ENCODE results near the gene CLASP1. TPM values are rescaled to one million over a fixed set of nuclear protein-coding genes. Genes with fewer than 3 reads are reported as not detected.
"Not testable (repeated sequence)": the region's sequence is repeated elsewhere in the genome, so short reads cannot be mapped to it uniquely, and the experiment has no call there.

Gene CLASP1
- total RNA-seq, 2 experiments from 2014 or later: 64.6 to 66.5 TPM

DNA sequence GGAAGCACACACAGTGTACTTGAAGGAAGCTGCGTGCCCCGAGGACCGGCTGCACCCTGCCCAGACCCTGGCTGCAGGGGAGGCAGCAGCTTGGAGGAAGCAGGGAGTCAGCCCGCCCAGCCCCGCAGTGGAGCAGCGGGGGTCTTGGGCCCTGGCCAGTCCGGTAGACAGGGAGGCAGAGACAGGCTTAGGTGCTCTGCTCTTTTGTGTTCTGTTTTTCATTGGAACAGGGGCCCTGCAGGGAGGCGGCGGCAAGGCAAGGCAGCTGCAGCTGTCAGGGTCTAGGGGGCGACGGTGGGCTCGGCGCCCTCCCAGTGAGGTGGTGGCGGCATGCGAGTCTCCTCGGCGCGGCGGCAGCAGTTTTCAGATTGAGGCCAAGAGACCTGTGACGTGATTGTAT, 311.0 kb downstream of the CLASP1 start:
- peaks cover 8% of the 10 kb centered on the region for H3K4me1 Mint-ChIP-seq
- H3K36me3 Mint-ChIP-seq (ENCODE audit: low read depth): peaks cover 20% of the 10 kb centered on the region
- ChIA-PET POLR2A (no interaction called here), CTCF (no interaction called here)
- no peaks in the 10 kb centered on the region for H3K9me3 Mint-ChIP-seq
- H3K4me3 Mint-ChIP-seq: no peak overlapping the region
- H3K27ac Mint-ChIP-seq: no peak overlapping the region
- no peaks in the 10 kb centered on the region for H3K27me3 Mint-ChIP-seq
- DNase-seq: no peak

DNA sequence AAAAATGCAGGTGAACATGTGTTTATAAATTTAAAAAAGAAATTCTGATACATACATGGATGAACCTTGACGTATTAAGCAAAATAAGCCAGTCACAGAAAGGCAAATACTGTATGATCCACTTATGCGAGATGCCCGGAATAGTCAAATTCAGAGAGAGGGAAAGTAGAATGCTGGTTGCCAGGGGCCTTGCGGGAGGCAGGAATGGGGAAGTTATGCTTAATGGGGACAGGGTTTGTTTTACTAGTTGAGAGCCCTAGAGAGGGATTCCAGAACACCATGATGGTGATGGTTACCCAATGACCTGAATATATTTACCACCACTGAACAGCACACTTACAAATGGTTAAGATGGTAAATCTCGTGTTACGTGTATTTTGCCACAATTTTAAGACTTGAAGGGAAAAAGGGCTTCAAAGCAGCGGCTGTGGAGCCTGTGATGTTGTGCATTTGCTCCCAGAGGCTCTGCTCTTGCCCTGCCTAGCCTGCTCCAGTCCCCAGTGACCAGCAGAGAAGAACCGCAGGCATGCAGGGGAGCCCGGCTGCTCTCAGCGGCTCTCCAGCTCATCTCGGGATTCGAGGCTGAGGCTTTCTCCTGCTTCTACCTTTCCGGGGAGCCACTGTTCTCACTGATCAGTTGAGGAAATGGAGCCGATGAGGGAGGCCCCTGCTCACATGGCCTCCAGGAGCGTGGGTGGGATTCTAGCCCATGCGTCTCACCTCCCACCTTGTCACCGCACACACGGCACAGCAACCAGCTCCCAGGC, 312.6 kb downstream of the CLASP1 start:
- Mint-ChIP-seq H3K27ac (no peak overlapping the region), H3K36me3 (ENCODE audit: low read depth) (peaks cover 12% of the 10 kb centered on the region), H3K9me3 (no peaks in the 10 kb centered on the region), H3K27me3 (no peaks in the 10 kb centered on the region), H3K4me3 (no peak overlapping the region), H3K4me1 (peaks cover 8% of the 10 kb centered on the region)
- ChIA-PET POLR2A (no interaction called here), CTCF (interaction anchor here (0.9 kb wide), 1 partner anchor 20 kb away, joined by 6 read pairs; no protein-coding TSS in a partner anchor)
- no peak for DNase-seq

DNA sequence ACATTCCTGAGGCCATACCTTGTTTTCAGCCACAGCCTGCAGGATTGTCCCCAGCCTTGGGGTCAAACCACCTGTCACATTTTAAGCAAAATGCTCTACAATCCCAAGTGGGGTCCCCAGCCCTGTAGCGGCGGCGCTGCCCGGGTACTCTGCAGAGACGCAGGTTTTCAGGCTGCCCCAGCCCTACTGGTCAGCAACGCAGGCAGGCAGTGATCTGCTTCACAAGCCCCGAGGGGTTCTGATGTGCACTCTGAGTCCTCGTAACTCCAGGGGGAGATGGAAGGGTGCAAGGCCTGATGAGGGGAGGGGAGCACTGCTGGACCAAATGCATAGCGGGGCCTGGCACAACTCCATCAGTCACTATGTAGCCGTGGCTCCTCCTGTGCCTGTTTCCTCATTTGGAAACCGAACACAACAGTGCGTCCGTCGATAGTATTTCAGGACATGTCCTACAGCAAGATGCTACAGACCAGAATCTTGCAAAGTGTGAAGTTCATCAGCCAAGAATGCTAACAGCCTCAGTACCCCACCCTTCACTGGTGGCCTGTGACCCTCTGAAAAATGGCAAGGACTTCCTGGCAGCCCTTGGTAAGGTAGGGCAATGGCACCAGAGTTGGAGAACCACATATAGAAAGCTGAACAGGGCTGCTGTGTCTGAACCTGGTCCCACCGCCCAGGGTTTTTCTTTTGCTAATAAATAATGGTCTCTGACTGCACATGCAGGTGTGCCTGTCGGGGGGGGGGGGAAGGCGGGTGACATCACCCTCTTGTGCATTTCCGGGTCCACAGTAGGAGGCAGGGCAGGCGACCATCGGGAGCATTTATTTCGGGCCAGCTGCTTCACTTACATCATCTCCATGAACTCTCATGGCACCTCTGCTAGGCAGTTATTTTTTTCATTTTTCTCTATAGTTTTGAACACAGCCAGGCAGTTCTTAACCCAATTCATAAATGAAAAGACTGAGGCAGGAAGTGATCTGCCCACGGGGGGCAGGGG, 313.7 kb downstream of the CLASP1 start:
- Mint-ChIP-seq H3K27ac (no peak overlapping the region), H3K9me3 (no peaks in the 10 kb centered on the region), H3K4me3 (no peak overlapping the region), H3K27me3 (no peaks in the 10 kb centered on the region), H3K36me3 (ENCODE audit: low read depth) (peaks cover 8% of the 10 kb centered on the region), H3K4me1 (peaks cover 8% of the 10 kb centered on the region)
- DNase-seq: no peak
- POLR2A ChIA-PET: no interaction called here
- CTCF ChIA-PET: no interaction called here

DNA sequence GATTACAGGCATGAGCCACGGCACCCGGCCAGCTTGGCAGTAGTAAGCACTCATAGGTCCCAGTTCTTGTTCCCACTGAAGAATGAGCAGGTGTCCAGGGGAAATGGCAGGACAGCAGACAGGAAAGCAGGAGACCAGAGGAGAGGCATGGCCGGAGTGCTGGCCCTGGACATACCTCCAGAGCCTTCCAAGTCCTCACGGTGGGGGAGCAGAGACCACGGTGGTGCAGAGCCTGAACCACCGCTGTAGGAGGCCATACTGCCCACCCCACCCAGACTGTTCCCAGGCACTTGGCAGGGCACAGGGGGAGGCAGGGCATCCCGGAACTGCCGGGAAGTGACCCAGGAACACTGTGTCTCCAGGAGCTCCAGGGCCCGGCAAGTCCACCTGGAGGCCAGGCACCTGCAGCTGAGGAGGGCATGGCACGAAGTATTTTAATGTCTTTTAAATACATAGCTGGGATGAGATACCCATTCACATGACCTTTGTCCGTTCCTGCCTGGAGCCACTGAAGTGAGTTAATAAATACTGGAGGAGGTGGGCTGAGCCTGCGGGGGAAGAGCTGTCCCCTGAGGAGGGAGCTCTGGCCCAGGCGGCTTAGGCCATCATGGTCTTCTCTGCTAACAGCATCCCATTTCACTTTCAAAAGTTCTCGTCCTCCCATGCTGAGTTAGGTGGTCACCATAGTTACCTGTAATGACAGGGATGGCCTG, 314.5 kb downstream of the CLASP1 start:
- Mint-ChIP-seq H3K36me3 (ENCODE audit: low read depth) (peaks cover 1% of the 10 kb centered on the region), H3K9me3 (no peaks in the 10 kb centered on the region), H3K27me3 (no peaks in the 10 kb centered on the region), H3K4me3 (no peak overlapping the region), H3K4me1 (peaks cover 8% of the 10 kb centered on the region), H3K27ac (no peak overlapping the region)
- no peak for DNase-seq
- CTCF ChIA-PET: interaction anchor here (0.6 to 1.1 kb wide), 3 partner anchors 19 to 255 kb away, joined by 3 to 4 read pairs (median 4); no protein-coding TSS in a partner anchor
- POLR2A ChIA-PET: interaction anchor here (1.0 kb wide), 1 partner anchor 17 kb away, joined by 3 read pairs; no protein-coding TSS in a partner anchor

DNA sequence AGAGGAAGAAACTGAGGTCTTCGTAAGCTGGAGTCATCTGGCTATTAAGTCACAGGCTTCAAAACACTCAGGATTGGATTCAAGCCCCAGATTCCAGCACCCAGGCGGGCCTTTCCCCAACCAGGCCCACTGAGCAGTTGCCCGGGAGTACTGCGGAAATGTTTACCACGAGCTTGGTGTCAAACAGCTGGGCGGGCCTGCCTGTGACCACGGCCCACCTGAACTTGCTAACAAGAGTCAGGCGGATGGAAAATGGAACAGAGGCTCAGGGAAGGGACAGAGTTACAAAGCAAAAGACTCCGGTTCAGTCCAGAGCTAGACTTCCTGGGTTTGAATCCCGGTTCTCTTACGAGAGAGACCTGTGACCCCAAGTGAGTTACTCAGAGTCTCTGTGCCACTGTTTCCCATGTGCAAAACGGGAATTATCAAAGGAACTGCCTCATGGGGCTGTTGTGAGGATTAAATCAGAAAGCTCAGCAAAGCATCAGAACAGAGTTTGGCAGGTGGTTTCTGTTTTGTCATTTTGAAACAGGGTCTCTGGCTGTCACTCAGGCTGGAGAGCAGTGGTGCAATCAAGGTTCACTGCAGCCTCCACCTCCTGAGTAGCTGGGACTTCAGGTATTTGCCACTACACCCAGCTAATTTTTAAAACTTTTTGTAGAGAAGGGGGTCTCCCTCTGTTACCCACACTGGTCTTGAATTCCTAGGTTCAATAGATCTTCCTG, 315.3 kb downstream of the CLASP1 start:
- no peaks in the 10 kb centered on the region for H3K36me3 Mint-ChIP-seq (ENCODE audit: low read depth)
- ChIA-PET POLR2A (interaction anchor here (1.0 kb wide), 1 partner anchor 18 kb away, joined by 3 read pairs; no protein-coding TSS in a partner anchor), CTCF (interaction anchor here (0.6 to 1.1 kb wide), 3 partner anchors 20 to 254 kb away, joined by 3 to 4 read pairs (median 4); no protein-coding TSS in a partner anchor)
- no peak overlapping the region for H3K27ac Mint-ChIP-seq
- H3K4me3 Mint-ChIP-seq: no peak overlapping the region
- H3K9me3 Mint-ChIP-seq: no peaks in the 10 kb centered on the region
- H3K4me1 Mint-ChIP-seq: peaks cover 8% of the 10 kb centered on the region
- H3K27me3 Mint-ChIP-seq: peaks cover 3% of the 10 kb centered on the region
- DNase-seq: no peak

DNA sequence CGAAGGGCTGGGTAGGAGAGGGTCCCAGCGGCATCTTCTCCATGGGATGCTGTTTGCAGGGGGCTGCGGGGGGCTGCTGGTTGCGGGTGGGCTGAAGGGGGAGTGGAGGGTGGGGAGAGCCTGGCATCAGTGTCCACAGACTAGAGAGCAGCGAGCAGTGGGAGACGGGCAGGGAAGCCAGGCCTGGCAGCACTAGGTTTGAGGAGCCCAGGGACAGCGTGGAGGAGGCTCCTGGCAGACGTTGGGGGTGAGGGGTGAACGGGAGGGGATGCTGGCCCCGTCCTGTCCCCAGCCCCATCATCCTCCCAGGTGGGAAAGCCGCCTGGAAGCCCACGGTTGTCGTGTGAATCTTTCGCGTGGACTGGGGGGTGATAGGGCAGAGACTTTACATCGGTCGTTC, 316.0 kb downstream of the CLASP1 start:
- Mint-ChIP-seq H3K36me3 (ENCODE audit: low read depth) (no peaks in the 10 kb centered on the region), H3K4me1 (peaks cover 8% of the 10 kb centered on the region), H3K9me3 (no peaks in the 10 kb centered on the region), H3K27ac (no peak overlapping the region), H3K4me3 (no peak overlapping the region), H3K27me3 (peaks cover 3% of the 10 kb centered on the region)
- DNase-seq: no peak
- ChIA-PET CTCF (interaction anchor here (1.1 kb wide), 1 partner anchor 21 kb away, joined by 3 read pairs; no protein-coding TSS in a partner anchor), POLR2A (no interaction called here)

DNA sequence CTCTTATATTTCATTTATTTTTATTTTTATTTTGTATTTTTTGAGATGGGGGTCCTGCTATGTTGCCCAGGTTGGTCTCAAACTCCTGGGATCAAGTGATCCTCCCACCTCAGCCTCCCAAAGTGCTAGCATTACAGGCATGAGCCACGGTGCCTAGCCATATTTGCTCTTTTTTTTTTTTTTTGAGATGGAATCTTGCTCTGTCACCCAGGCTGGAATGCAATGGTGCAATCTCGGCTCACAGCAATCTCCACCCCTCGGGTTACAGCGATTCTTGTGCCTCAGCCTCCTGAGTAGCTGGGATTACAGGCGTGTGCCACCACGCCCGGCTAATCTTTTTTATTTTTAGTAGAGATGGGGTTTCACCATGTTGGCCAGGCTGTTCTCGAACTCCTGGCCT, 317.9 kb downstream of the CLASP1 start:
- H3K9me3 Mint-ChIP-seq; DNase-seq; H3K4me1 Mint-ChIP-seq; H3K36me3 Mint-ChIP-seq (ENCODE audit: low read depth); H3K27ac Mint-ChIP-seq; POLR2A ChIA-PET; CTCF ChIA-PET; H3K27me3 Mint-ChIP-seq; H3K4me3 Mint-ChIP-seq: not testable (repeated sequence)

DNA sequence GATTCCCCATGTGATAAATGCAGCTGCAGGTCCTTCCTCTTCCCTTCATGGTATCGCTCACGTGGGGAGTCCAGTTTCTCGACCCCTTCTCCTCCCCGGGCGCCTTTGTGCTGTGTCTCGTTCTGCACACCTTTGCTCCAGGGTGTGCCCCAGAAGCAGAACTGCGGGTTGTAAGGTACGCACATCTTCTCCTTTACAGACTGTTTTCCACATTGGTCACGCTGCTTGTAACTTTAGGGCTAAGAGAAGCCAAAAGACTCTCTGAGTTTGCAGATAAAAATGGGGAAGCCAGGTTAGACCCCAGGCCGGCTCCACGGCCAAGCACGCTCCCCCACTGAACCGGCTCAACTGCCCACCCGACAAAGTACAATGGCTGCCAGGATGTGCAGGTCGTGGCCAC, 318.3 kb downstream of the CLASP1 start:
- Mint-ChIP-seq H3K27me3 (peaks cover 3% of the 10 kb centered on the region), H3K27ac (no peak overlapping the region), H3K9me3 (no peaks in the 10 kb centered on the region), H3K4me1 (peaks cover 8% of the 10 kb centered on the region), H3K36me3 (ENCODE audit: low read depth) (no peaks in the 10 kb centered on the region), H3K4me3 (no peak overlapping the region)
- ChIA-PET CTCF (interaction anchor here (0.7 kb wide), 1 partner anchor 62 kb away, joined by 3 read pairs; no protein-coding TSS in a partner anchor), POLR2A (no interaction called here)
- no peak for DNase-seq

DNA sequence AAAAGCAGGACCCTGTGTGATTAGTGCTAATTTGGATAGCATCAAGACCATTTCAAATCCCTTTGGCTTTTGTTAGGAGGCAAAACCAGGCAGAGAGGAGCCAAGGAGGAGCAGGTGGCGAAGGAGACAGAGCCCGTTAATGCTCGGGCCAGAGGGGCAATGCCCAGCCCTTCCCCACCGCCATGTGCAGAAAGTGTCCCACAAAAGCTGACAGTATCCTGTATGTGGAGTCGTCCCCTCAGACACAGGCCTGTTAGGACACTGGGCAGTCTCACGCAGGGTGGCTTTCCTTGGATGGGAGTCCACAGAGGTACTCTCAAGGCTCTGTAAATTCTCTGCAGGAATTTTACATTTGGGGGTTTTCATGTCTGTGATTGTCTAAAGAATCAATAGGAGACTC, 319.5 kb downstream of the CLASP1 start:
- peaks cover 8% of the 10 kb centered on the region for H3K4me1 Mint-ChIP-seq
- no peak for DNase-seq
- no peak overlapping the region for H3K4me3 Mint-ChIP-seq
- H3K9me3 Mint-ChIP-seq: no peaks in the 10 kb centered on the region
- ChIA-PET POLR2A (no interaction called here), CTCF (no interaction called here)
- H3K27me3 Mint-ChIP-seq: peaks cover 3% of the 10 kb centered on the region
- H3K27ac Mint-ChIP-seq: no peak overlapping the region
- H3K36me3 Mint-ChIP-seq (ENCODE audit: low read depth): no peaks in the 10 kb centered on the region

DNA sequence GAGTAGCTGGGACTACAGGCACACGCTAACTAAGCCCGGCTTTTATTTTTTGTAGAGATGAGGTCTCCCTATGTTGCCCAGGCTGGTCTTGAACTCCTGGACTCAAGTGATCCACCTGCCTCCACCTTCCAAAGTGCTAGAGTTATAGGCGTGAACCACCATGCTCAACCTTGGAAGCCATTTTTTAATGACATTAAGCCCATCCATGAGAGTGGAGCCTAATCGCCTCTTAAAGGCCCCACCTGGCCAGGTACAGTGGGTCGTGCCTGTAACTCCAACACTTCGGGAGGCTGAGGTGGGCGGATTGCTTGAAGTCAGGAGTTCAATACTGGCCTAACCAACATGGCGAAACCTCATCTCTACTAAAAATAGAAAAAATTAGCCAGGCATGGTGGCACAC, 322.6 kb downstream of the CLASP1 start:
- Mint-ChIP-seq H3K27ac (no peak overlapping the region), H3K9me3 (no peaks in the 10 kb centered on the region), H3K4me1 (no peaks in the 10 kb centered on the region), H3K27me3 (peaks cover 3% of the 10 kb centered on the region), H3K36me3 (ENCODE audit: low read depth) (no peaks in the 10 kb centered on the region), H3K4me3 (no peak overlapping the region)
- POLR2A ChIA-PET: no interaction called here
- no peak for DNase-seq
- CTCF ChIA-PET: no interaction called here

DNA sequence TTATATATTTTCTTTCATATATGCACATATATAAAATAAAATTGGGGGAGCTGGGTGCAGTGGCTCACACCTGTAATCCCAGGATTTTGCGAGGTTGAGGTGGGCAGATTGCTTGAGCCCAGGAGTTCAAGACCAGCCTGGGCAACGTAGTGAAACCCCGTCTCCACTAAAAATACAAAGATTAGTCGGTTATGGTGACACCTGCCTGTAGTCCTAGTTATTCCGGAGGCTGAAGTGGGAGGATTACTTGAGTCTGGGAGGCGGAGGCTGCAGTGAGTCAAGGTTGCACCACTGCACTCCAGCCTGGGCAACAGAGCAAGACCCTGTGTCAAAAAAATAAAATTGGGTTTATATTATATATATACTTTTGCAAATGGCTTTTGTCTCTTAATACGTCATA, 324.7 kb downstream of the CLASP1 start:
- Mint-ChIP-seq H3K4me3 (no peak overlapping the region), H3K9me3 (no peaks in the 10 kb centered on the region), H3K27ac (no peak overlapping the region), H3K36me3 (ENCODE audit: low read depth) (no peaks in the 10 kb centered on the region), H3K4me1 (no peaks in the 10 kb centered on the region), H3K27me3 (peaks cover 3% of the 10 kb centered on the region)
- DNase-seq: no peak
- CTCF ChIA-PET: no interaction called here
- POLR2A ChIA-PET: no interaction called here

DNA sequence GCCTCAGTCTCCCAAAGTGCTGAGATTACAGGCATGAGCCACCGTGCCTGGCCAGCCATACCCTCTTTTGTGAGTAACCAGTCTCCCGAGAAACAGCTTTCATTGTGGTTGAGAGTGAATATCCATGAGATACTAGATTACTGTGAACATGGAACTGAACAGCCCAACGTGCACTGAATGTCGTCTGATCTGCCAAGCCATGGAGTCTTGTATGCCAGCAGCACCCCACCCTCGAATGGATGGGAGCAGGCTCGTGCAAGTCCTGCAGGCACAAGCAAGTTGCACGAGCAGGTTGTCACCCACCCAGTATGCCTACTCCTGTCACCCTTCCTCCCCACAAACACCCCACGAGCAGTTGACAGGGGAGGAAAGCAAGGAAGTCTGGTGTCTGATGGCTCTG, 327.8 kb downstream of the CLASP1 start:
- Mint-ChIP-seq H3K4me1 (no peaks in the 10 kb centered on the region), H3K27ac (no peak overlapping the region), H3K4me3 (no peak overlapping the region), H3K27me3 (no peaks in the 10 kb centered on the region), H3K9me3 (no peaks in the 10 kb centered on the region), H3K36me3 (ENCODE audit: low read depth) (no peaks in the 10 kb centered on the region)
- ChIA-PET CTCF (no interaction called here), POLR2A (no interaction called here)
- DNase-seq: peak; percentile 11

All from activated CD4-positive, alpha-beta memory T cell treated with anti-CD3 and anti-CD28 coated beads, Interleukin-2, amount 10 ng/mL, durations not matched to agents 7 days and 5 days (primary cell).